ENCODE measurements around the gene DUXB. TPM values are rescaled to one million over a fixed set of nuclear protein-coding genes. Genes with fewer than 3 reads are reported as not detected.

Gene DUXB, protein sequence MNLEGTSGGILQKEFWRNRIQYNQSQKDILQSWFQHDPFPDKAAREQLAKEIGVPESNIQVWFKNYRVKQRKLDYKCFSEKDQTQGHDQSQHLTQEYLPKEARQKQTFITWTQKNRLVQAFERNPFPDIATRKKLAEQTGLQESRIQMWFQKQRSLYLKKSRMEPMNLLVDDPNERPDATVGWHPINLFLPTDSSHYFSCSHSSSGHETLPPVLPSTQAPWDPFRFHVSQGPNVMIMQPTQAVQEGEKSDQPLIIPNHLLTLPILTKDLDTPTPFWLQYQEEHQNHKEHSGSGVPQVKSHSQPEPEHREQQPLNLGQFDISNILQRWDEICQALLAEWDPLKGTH
- not detected for polyA plus RNA-seq

- Mint-ChIP-seq H3K27ac (no peak within 1 kb of the TSS), H3K4me3 (no peak within 1 kb of the TSS), H3K27me3 (ENCODE audit: low read depth in 3 of 3) (peaks cover 0 to 4% (median 0%) of the 10 kb centered on the region in 3 donors), H3K9me3 (peaks cover 0 to 1% (median 0%) of the 10 kb centered on the region in 6 donors), H3K4me1 (no peaks in the 10 kb centered on the region), H3K36me3 (peaks cover 0 to 3% (median 0%) of the 10 kb centered on the region in 3 donors)
- DNase-seq: no peak
Observed at GRCh38 chr16:75701361-75701760, at the start of gene DUXB. DUXB (minus strand) TSS chr16:75701461; CDS start chr16:75701418, 43 bp downstream.

DNA sequence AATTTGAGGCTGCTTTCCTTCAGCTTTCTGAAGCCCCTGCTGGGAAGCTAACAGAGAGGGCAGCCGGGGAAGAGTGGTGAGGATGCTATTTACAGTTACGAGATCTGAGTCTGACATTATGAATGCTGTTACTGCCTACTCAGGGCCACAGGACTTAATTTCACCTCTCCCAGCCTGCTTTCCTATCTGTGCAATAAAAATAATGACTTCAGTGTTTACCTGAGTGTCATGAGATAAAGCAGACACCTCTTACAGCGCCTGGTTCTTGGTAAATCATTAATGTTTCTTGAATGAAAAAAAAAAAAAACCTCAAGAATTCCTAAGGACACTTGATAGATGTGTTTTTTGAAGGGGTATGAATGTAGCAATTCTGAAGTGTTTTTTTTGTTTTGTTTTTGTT is 49.3 kb upstream of the DUXB start:
- Mint-ChIP-seq H3K9me3 (peaks cover 0 to 2% (median 0%) of the 10 kb centered on the region in 6 donors), H3K36me3 (no peaks in the 10 kb centered on the region), H3K4me3 (no peak overlapping the region)

DNA sequence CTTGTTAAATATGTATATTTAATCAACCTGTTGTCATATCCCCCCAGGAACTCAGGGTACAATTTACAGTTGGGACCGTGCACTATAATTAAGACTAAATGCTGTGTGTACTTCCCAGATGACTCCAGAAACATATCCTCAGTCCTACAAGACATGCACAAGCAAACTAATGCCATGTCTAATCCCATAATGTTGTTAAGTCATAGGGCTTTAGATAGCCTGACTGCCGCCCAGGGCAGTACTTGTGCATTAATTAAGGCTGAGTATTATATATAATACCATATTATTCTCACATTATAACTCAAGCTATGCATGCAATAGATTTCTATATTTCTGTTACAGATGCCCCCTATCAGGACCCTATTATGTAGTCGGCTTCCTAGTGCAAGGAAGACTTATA is 45.1 kb upstream of the DUXB start:
- Mint-ChIP-seq H3K36me3 (no peaks in the 10 kb centered on the region), H3K27ac (no peak overlapping the region), H3K4me3 (no peak overlapping the region), H3K27me3 (ENCODE audit: low read depth in 3 of 3) (peaks cover 1 to 5% (median 2%) of the 10 kb centered on the region in 3 donors), H3K9me3 (peaks cover 0 to 12% (median 5%) of the 10 kb centered on the region in 6 donors), H3K4me1 (no peaks in the 10 kb centered on the region)
- no peak for DNase-seq

More for the DNA sequence above, 49.3 kb upstream of the DUXB start:
- Mint-ChIP-seq H3K27ac (no peak overlapping the region), H3K4me1 (no peaks in the 10 kb centered on the region), H3K27me3 (ENCODE audit: low read depth in 3 of 3) (peaks cover 0 to 5% (median 2%) of the 10 kb centered on the region in 3 donors)
- no peak for DNase-seq

GRCh38 chr16:75745823-75746222 is 44.6 kb upstream of the DUXB start:
- Mint-ChIP-seq H3K9me3 (peaks cover 0 to 12% (median 5%) of the 10 kb centered on the region in 6 donors), H3K4me1 (no peaks in the 10 kb centered on the region), H3K36me3 (no peaks in the 10 kb centered on the region), H3K27ac (no peak overlapping the region), H3K4me3 (no peak overlapping the region), H3K27me3 (ENCODE audit: low read depth in 3 of 3) (peaks cover 1 to 5% (median 2%) of the 10 kb centered on the region in 3 donors)
- no peak for DNase-seq

DNA sequence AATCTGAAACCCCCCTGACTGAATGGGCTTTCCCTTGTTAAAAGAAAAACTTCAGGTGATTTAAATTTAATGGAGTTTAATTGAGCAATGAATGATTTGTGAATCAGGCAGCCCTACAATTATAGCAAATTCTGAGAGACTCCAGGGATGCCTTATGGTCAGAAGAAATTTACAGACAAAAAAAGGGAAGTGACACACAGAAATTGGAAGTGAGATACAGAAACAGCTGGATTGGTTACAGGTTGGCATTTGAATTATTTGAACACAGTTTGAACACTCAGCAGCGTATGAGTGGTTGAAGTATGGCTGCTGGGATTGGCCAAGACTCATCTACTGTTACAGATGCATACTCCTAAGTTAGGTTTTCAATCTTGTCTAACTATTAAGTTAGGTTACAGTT is 44.0 kb upstream of the DUXB start:
- Mint-ChIP-seq H3K36me3 (no peaks in the 10 kb centered on the region), H3K27ac (no peak overlapping the region), H3K27me3 (ENCODE audit: low read depth in 3 of 3) (peaks cover 1 to 5% (median 2%) of the 10 kb centered on the region in 3 donors), H3K9me3 (peaks cover 0 to 12% (median 5%) of the 10 kb centered on the region in 6 donors), H3K4me1 (no peaks in the 10 kb centered on the region), H3K4me3 (no peak overlapping the region)
- no peak for DNase-seq

GRCh38 chr16:75742424-75743047 is 41.3 kb upstream of the DUXB start:
- no peaks in the 10 kb centered on the region for H3K36me3 Mint-ChIP-seq
- no peak overlapping the region for H3K4me3 Mint-ChIP-seq
- no peak overlapping the region for H3K27ac Mint-ChIP-seq
- no peaks in the 10 kb centered on the region for H3K4me1 Mint-ChIP-seq
- peaks cover 0 to 15% (median 8%) of the 10 kb centered on the region in 6 donors for H3K9me3 Mint-ChIP-seq
- peaks cover 0 to 3% (median 2%) of the 10 kb centered on the region in 3 donors for H3K27me3 Mint-ChIP-seq (ENCODE audit: low read depth in 3 of 3)
- no peak for DNase-seq

DNA sequence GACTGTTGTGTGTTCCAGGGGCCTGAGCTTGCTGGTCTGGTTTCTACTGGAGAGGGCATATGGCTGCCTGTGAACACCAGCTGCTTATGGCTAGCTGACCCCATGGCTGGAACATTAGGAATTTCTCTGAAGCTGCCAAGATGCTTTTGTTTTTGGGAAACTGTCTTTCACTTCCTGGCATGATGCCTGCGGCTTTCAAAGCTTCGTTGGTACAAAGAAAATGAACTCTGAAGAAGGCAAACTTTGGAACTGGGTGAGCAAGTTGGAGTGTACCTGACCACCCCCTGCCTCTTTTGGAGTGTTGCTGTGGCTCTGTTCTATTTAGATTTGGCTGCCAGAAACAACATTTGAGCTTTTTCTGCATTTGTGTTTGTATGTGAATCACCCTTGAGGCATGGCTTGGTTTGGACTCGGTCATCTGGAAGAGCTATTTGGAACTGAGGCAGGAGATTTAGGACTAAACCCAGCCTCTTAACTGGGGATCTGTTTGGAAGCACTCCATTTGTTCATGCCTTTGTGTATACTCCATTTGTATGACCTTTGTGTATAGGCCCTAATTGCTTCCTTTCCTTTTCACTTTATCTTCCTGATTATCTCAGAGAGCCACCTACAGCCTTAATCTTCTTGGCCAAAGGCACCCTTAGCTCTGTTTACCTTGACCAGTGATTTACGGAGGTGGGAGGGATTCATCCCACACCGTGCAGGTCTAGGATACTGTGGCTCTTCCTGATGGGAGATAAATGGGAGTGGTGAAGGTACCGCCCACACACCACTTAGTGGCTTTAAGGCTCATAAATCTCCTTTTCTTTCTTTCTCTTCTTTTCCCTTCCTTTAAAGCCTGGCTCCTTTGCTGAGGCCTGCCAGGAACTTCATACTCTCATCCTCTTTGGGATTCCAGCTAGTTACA is 32.3 kb upstream of the DUXB start:
- H3K36me3 Mint-ChIP-seq: no peaks in the 10 kb centered on the region
- H3K27ac Mint-ChIP-seq: no peak overlapping the region
- no peak overlapping the region for H3K4me3 Mint-ChIP-seq
- no peak for DNase-seq
- peaks cover 0 to 3% (median 0%) of the 10 kb centered on the region in 3 donors for H3K27me3 Mint-ChIP-seq (ENCODE audit: low read depth in 3 of 3)
- H3K4me1 Mint-ChIP-seq: no peaks in the 10 kb centered on the region
- H3K9me3 Mint-ChIP-seq: peaks cover 0 to 8% (median 0%) of the 10 kb centered on the region in 6 donors

DNA sequence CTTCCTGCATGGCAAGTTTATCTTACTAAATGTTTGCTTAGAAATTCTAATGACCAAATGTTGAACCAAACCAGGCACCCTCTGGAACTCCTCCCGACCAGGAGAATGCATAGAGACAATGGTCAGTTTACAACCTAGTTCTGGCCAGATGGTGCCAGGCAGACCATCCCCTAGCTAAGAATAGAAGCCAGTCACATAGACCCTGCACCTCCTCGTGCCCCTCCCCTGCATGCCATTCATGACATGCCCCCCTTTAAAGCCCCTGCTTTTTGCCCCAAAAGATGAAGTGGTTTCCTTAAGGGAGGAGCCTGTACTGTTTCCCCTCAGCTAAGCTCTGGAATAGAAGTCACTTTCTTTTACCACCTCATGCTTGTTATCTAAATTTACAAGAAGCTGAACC is 31.6 kb upstream of the DUXB start:
- Mint-ChIP-seq H3K27ac (no peak overlapping the region), H3K36me3 (no peaks in the 10 kb centered on the region), H3K4me3 (no peak overlapping the region), H3K4me1 (no peaks in the 10 kb centered on the region), H3K27me3 (ENCODE audit: low read depth in 3 of 3) (peaks cover 0 to 3% (median 0%) of the 10 kb centered on the region in 3 donors), H3K9me3 (peaks cover 0 to 6% (median 0%) of the 10 kb centered on the region in 6 donors)
- no peak for DNase-seq

- Mint-ChIP-seq H3K36me3 (no peaks in the 10 kb centered on the region), H3K4me3 (no peak overlapping the region), H3K4me1 (no peaks in the 10 kb centered on the region)
Observed at GRCh38 chr16:75727221-75727620, 26.0 kb upstream of the DUXB start.

DNA sequence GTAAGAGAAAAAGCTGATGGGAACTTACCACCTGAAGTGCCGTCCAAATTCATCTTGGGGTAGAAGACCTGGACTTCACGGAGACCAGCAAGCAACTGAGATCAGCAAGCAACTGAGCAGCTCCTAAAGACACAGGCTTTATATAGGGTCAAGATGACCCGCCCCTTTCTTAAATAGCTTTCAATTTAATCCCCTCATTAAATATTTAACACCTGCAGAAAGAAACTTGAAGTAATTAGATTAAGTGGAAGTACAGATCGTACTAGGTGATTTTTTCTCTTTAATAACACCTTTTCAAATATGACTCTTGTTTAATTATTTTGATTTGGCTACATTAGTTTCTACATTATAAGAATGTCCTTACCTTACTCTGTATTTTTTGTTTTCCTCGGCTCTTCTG is 25.1 kb upstream of the DUXB start, which contains the start of gene CPHXL:
Gene CPHXL, minus strand, starts transcription at position 101 of the 400 bp plus-strand sequence. Its CDS starts 48 bp downstream, at position 53.
- Mint-ChIP-seq H3K9me3 (peaks cover 0 to 13% (median 1%) of the 10 kb centered on the region in 6 donors), H3K36me3 (no peaks in the 10 kb centered on the region), H3K27ac (no peak within 1 kb of the TSS), H3K4me1 (no peaks in the 10 kb centered on the region), H3K27me3 (ENCODE audit: low read depth in 3 of 3) (peaks cover 0 to 5% (median 2%) of the 10 kb centered on the region in 3 donors), H3K4me3 (no peak within 1 kb of the TSS)
- no peak for DNase-seq

More at GRCh38 chr16:75727221-75727620, 26.0 kb upstream of the DUXB start:
- DNase-seq: no peak
- peaks cover 0 to 5% (median 0%) of the 10 kb centered on the region in 6 donors for H3K9me3 Mint-ChIP-seq
- peaks cover 0 to 4% (median 0%) of the 10 kb centered on the region in 3 donors for H3K27me3 Mint-ChIP-seq (ENCODE audit: low read depth in 3 of 3)
- H3K27ac Mint-ChIP-seq: no peak overlapping the region

DNA sequence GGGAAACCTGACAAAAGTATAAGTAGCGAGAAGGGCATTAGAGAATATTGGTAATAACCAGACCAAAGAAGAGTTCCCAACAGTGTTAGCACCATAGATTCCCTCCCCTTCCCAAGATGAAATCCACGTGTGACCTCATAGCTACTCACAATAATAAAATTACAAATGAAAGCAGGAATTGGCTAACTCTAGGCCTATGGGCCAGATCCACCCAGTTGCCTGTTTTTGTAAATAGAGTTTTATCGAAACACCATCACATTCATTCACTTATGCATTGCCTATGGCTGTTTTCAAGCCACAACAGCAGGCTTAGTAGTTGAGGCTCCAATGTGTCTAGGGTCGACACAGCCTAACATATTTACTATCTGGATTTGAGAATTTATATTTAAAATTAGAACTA is 17.2 kb upstream of the DUXB start:
- no peak for DNase-seq

DNA sequence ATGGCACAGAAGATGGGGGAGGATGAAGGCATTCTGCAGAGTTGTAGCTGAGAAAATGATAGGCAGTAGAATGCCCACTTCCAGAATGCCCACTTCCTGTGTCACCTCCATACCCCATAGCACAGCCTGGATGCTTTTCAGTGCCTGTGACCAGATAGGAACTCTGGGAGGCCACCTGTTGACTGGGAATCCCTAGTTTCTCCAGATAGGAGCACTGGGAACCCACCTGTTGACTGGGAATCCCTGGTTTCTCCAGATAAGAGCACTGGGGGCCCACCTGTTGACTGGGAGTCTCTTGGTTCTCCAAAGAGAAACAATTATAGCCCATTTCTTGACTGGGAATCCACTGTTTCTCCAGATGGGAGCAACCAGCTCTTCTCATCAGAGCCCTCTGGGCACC is 13.4 kb upstream of the DUXB start:
- Mint-ChIP-seq H3K4me1 (no peaks in the 10 kb centered on the region), H3K27me3 (ENCODE audit: low read depth in 3 of 3) (peaks cover 3 to 11% (median 6%) of the 10 kb centered on the region in 3 donors), H3K36me3 (peaks cover 0 to 4% (median 0%) of the 10 kb centered on the region in 3 donors), H3K4me3 (no peak overlapping the region), H3K27ac (no peak overlapping the region), H3K9me3 (peaks cover 4 to 13% (median 8%) of the 10 kb centered on the region in 6 donors)
- no peak for DNase-seq

More for the DNA sequence above, 17.2 kb upstream of the DUXB start:
- Mint-ChIP-seq H3K4me1 (no peaks in the 10 kb centered on the region), H3K27me3 (ENCODE audit: low read depth in 3 of 3) (peaks cover 5 to 6% (median 6%) of the 10 kb centered on the region in 3 donors), H3K36me3 (no peaks in the 10 kb centered on the region), H3K9me3 (peaks cover 5 to 19% (median 9%) of the 10 kb centered on the region in 6 donors), H3K27ac (no peak overlapping the region), H3K4me3 (no peak overlapping the region)

DNA sequence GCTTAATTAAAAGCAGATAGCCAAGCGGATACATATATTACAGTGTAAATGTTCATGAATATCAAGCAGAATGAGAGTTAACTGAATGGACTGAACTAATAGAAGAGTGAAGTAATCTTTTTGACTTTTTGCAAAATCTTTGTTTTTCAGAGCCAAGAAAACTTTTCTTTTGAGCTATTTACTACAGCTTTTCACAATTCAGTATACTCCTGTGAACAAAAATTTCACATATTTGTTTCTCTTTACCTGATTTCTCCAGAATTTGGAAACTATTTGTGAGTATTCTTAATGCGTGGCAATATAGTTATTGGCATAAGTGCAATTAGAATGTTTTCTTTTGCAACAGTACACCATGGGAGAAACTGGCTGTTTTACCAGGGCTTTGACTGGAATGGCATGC is 9.1 kb upstream of the DUXB start:
- no peaks in the 10 kb centered on the region for H3K4me1 Mint-ChIP-seq

More for the DNA sequence above, 9.1 kb upstream of the DUXB start:
- no peak overlapping the region for H3K27ac Mint-ChIP-seq
- H3K9me3 Mint-ChIP-seq: peaks cover 0 to 13% (median 5%) of the 10 kb centered on the region in 6 donors
- H3K27me3 Mint-ChIP-seq (ENCODE audit: low read depth in 3 of 3): peaks cover 3 to 12% (median 4%) of the 10 kb centered on the region in 3 donors
- H3K4me3 Mint-ChIP-seq: no peak overlapping the region
- peaks cover 0 to 4% (median 0%) of the 10 kb centered on the region in 3 donors for H3K36me3 Mint-ChIP-seq
- DNase-seq: no peak
